CD4-positive, CD25-positive, alpha-beta regulatory T cell (primary cell): ENCODE measurements around the gene KIT. TPM values are rescaled to one million over a fixed set of nuclear protein-coding genes. Genes with fewer than 3 reads are reported as not detected.

ENCODE experiments used
- ATAC-seq, 2 donors: fragments of 150-1000 bp; cut with Tn5 transposase; one replicate each; pipeline ENCODE4 v1.10.0; 2021; ENCODE audit warnings: low read depth in 2 of 2, moderate number of reproducible peaks in 2 of 2, moderate library complexity in 1 of 2
- DNase-seq, 3 donors: peaks; one replicate each; pipeline versions ENCODE4 v3.0.0 to v3.0.0-alpha.2; 2012 to 2022; ENCODE audit warnings: mixed read lengths in 1 of 3
- H3K27ac ChIP-seq: one replicate; pipeline ENCODE4 v1.7.0; 2013; ENCODE audit warnings: mild to moderate bottlenecking, low read length; ENCODE audit not compliant: insufficient read depth, poor library complexity, severe bottlenecking
- H3K27me3 ChIP-seq: one replicate; pipeline ENCODE4 v1.7.0; 2013; ENCODE audit warnings: low read length; ENCODE audit not compliant: control insufficient read depth, insufficient read depth
- H3K36me3 ChIP-seq: one replicate; pipeline ENCODE4 v1.7.0; 2013; ENCODE audit warnings: mild to moderate bottlenecking, low read length, moderate library complexity; ENCODE audit not compliant: control insufficient read depth, insufficient read depth
- H3K4me1 ChIP-seq: 2 replicates; pipeline ENCODE4 v1.7.0; 2013; ENCODE audit warnings: mild to moderate bottlenecking, low read length; ENCODE audit not compliant: insufficient read depth, control insufficient read depth, poor library complexity, severe bottlenecking
- H3K4me3 ChIP-seq: one replicate; pipeline ENCODE4 v1.7.0; 2013; ENCODE audit warnings: low read depth, mild to moderate bottlenecking, low read length, moderate library complexity
- H3K9me3 ChIP-seq, 2 experiments: 1 replicate in 1 of 2; 2 replicates in 1 of 2; pipeline ENCODE4 v1.7.0; 2013; ENCODE audit warnings: low read length in 2 of 2, mild to moderate bottlenecking in 1 of 2, moderate library complexity in 1 of 2; ENCODE audit not compliant: control insufficient read depth in 2 of 2
- H3K27ac Mint-ChIP-seq, 3 donors: one replicate each; pipeline ENCODE4 v1.8.0; 2020 to 2022; ENCODE audit warnings: mild to moderate bottlenecking in 3 of 3, mixed read lengths in 3 of 3, moderate library complexity in 2 of 3
- H3K27me3 Mint-ChIP-seq: one replicate; pipeline ENCODE4 v1.8.0; 2022; ENCODE audit warnings: mild to moderate bottlenecking, mixed read lengths
- H3K36me3 Mint-ChIP-seq: one replicate; pipeline ENCODE4 v1.8.0; 2020; ENCODE audit warnings: mixed read lengths
- H3K4me1 Mint-ChIP-seq, 4 donors: one replicate each; pipeline ENCODE4 v1.8.0; 2020 to 2022; ENCODE audit warnings: mixed read lengths in 4 of 4, mild to moderate bottlenecking in 1 of 4
- H3K4me3 Mint-ChIP-seq, 4 donors: one replicate each; pipeline ENCODE4 v1.8.0; 2020 to 2022; ENCODE audit warnings: mild to moderate bottlenecking in 4 of 4, mixed read lengths in 4 of 4, moderate library complexity in 3 of 4
- H3K9me3 Mint-ChIP-seq, 7 donors: one replicate each; pipeline ENCODE4 v1.8.0; 2020 to 2022; ENCODE audit warnings: mixed read lengths in 7 of 7, mild to moderate bottlenecking in 3 of 7, moderate library complexity in 2 of 7
- polyA plus RNA-seq, 4 donors: library from polyadenylated mRNA; unstranded; fragments of 300-500 nt; fragmentation: Illumina TruSeq; gene quantifications; one replicate each; pipeline ENCODE4 v1.2.3, GENCODE V29; 2021
- total RNA-seq: library from RNA; stranded (reverse); gene quantifications from one replicate; pipeline ENCODE4 v1.2.3, GENCODE V29; 2022

KIT gene
- total and polyA plus RNA-seq, 5 donors from 2014 or later = 0.49 TPM; not detected in 4

DNA sequence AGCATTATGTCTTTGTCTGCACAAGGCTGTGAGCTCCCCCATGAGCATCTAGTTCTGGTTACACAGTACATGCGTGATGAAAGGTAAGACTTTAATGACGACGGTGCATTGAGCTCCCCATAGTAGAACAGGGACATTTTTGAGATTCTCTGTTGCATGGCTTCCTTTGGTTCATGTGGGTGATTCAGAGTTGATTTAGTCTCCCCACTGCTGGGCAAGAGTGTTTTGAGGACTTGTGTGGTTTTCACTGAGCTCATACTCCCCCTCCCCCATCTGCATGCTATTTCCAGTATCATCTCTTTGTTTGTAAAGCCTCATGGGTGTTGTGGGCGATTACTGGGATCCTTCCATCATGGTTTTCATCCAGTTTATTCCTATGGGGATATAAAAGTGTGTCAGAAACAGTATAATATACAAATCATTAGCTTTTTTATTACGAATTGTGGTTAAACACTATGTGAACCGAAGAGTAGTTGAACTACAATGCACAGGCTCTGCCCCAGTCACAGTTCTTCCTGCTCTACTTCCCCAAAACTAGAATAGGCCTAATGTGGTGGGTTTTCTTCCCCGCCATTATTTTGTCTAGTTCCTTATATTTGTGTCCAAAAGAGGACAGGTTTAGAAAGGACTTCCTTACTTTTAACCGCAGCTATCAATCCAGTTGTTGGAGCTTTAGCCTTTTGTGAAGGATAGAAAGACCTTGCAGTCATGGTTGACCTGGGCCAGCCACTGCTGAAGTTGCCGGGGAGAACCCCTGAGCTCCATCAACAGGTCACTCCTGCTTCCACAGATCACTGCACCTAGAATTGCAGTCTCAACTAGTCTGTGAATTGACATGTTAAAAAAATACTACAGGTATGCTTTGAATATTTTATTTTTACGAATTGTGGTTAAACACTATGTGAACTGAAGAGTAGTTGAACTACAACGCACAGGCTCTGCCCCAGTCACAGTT, 30.4 kb downstream of the KIT start:
- peaks cover 6% of the 10 kb centered on the region for H3K4me1 ChIP-seq
- peaks cover 0 to 22% (median 5%) of the 10 kb centered on the region in 4 donors for H3K4me1 Mint-ChIP-seq
- H3K27me3 ChIP-seq = no peaks in the 10 kb centered on the region
- DNase-seq (no peak), ATAC-seq (peak in 1 of 2 donors; percentile 24)
- peaks cover 0 to 5% (median 0%) of the 10 kb centered on the region in 7 donors for H3K9me3 Mint-ChIP-seq
- no peaks in the 10 kb centered on the region for H3K36me3 Mint-ChIP-seq
- no peak overlapping the region for H3K27ac ChIP-seq
- H3K9me3 ChIP-seq = no peaks in the 10 kb centered on the region
- H3K4me3 ChIP-seq = no peak overlapping the region
- H3K36me3 ChIP-seq = no peaks in the 10 kb centered on the region
- peak overlapping the region in 1 of 3 donors; percentile 68 for H3K27ac Mint-ChIP-seq
- H3K27me3 Mint-ChIP-seq = no peaks in the 10 kb centered on the region
- H3K4me3 Mint-ChIP-seq = no peak overlapping the region

DNA sequence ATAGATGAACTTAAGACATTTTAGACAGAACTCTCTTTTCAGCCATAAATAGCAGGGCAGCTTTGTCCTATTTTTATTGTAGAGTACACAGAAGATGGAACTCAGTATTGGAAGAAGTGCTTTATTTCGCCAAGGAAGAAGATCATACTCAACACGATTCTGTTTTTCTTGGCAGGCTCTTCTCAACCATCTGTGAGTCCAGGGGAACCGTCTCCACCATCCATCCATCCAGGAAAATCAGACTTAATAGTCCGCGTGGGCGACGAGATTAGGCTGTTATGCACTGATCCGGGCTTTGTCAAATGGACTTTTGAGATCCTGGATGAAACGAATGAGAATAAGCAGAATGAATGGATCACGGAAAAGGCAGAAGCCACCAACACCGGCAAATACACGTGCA, 37.6 kb downstream of the KIT start:
- Mint-ChIP-seq H3K4me1 (no peaks in the 10 kb centered on the region), H3K27me3 (peaks cover 7% of the 10 kb centered on the region), H3K9me3 (peaks cover 0 to 2% (median 0%) of the 10 kb centered on the region in 7 donors), H3K27ac (no peak overlapping the region), H3K4me3 (no peak overlapping the region), H3K36me3 (no peaks in the 10 kb centered on the region)
- no peak for DNase-seq
- Histone ChIP-seq H3K27me3 (no peaks in the 10 kb centered on the region), H3K4me1 (no peaks in the 10 kb centered on the region), H3K9me3 (no peaks in the 10 kb centered on the region), H3K36me3 (no peaks in the 10 kb centered on the region), H3K27ac (no peak overlapping the region), H3K4me3 (no peak overlapping the region)
- no peak for ATAC-seq

- Mint-ChIP-seq H3K4me3 (no peak overlapping the region), H3K27me3 (peaks cover 7% of the 10 kb centered on the region), H3K4me1 (no peaks in the 10 kb centered on the region), H3K27ac (no peak overlapping the region), H3K9me3 (peaks cover 0 to 2% (median 0%) of the 10 kb centered on the region in 7 donors), H3K36me3 (no peaks in the 10 kb centered on the region)
- Histone ChIP-seq H3K27ac (no peak overlapping the region), H3K36me3 (no peaks in the 10 kb centered on the region), H3K27me3 (no peaks in the 10 kb centered on the region), H3K4me1 (no peaks in the 10 kb centered on the region), H3K9me3 (no peaks in the 10 kb centered on the region), H3K4me3 (no peak overlapping the region)
- DNase-seq = no peak
- no peak for ATAC-seq
These were observed 38.0 kb downstream of the KIT start for GRCh38 chr4:54695788-54696187.

DNA sequence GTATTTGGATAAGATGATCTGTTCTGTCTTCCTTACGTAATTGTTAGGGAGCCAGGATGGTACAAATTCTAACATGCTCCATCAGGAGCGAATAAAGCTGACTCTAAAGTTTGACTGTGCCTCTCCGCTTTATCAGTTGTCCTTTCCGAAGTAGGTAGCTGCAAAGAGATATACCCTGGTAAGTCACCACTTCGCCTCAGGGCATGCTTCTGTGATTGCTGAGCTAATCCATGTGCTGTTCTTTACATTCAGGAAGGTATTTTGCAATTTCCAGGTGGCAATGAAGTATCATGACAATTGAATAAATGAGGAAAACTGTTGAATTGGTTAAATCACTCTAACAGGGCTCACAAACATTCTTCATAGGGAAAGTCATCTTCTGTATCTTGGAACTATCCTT, 38.9 kb downstream of the KIT start:
- Histone ChIP-seq H3K4me1 (no peaks in the 10 kb centered on the region), H3K27ac (no peak overlapping the region), H3K4me3 (no peak overlapping the region), H3K9me3 (no peaks in the 10 kb centered on the region), H3K27me3 (no peaks in the 10 kb centered on the region), H3K36me3 (no peaks in the 10 kb centered on the region)
- DNase-seq (no peak), ATAC-seq (no peak)
- peaks cover 0 to 2% (median 0%) of the 10 kb centered on the region in 7 donors for H3K9me3 Mint-ChIP-seq
- H3K4me3 Mint-ChIP-seq = no peak overlapping the region
- H3K36me3 Mint-ChIP-seq = no peaks in the 10 kb centered on the region
- peaks cover 7% of the 10 kb centered on the region for H3K27me3 Mint-ChIP-seq
- no peaks in the 10 kb centered on the region for H3K4me1 Mint-ChIP-seq
- H3K27ac Mint-ChIP-seq = no peak overlapping the region

DNA sequence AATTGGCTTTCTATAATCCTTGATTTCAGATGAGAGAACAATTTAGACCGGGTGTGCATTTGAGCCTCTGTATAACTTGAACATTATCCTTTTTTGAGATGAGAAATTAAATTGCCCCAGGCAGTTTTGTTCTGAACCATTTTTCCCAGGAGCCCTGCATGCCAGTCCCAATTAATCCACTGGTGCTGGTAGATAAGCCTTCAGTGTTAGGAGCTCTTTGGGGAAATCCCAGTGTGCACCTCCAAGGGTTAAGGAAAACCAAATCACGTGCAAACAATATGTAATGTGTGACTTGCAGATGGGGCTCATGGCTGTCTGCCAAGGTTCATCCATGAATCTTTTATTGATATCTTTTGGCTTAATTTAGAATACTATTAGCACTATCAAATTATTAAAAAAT, 43.2 kb downstream of the KIT start:
- H3K27ac ChIP-seq = no peak overlapping the region
- no peaks in the 10 kb centered on the region for H3K27me3 Mint-ChIP-seq
- no peaks in the 10 kb centered on the region for H3K4me1 Mint-ChIP-seq
- H3K9me3 Mint-ChIP-seq = peaks cover 0 to 3% (median 0%) of the 10 kb centered on the region in 7 donors
- no peaks in the 10 kb centered on the region for H3K36me3 ChIP-seq
- H3K27me3 ChIP-seq = no peaks in the 10 kb centered on the region
- H3K4me3 Mint-ChIP-seq = no peak overlapping the region
- H3K36me3 Mint-ChIP-seq = no peaks in the 10 kb centered on the region
- H3K4me3 ChIP-seq = no peak overlapping the region
- DNase-seq (no peak), ATAC-seq (no peak)
- H3K9me3 ChIP-seq = no peaks in the 10 kb centered on the region
- no peaks in the 10 kb centered on the region for H3K4me1 ChIP-seq
- H3K27ac Mint-ChIP-seq = no peak overlapping the region

GRCh38 chr4:54703182-54703581, 45.4 kb downstream of the KIT start:
- Histone ChIP-seq H3K4me3 (no peak overlapping the region), H3K9me3 (no peaks in the 10 kb centered on the region), H3K27me3 (no peaks in the 10 kb centered on the region), H3K27ac (no peak overlapping the region), H3K4me1 (no peaks in the 10 kb centered on the region), H3K36me3 (no peaks in the 10 kb centered on the region)
- Mint-ChIP-seq H3K4me1 (no peaks in the 10 kb centered on the region), H3K27me3 (no peaks in the 10 kb centered on the region), H3K36me3 (no peaks in the 10 kb centered on the region), H3K4me3 (no peak overlapping the region), H3K9me3 (peaks cover 0 to 4% (median 0%) of the 10 kb centered on the region in 7 donors), H3K27ac (no peak overlapping the region)
- DNase-seq (no peak), ATAC-seq (no peak)

DNA sequence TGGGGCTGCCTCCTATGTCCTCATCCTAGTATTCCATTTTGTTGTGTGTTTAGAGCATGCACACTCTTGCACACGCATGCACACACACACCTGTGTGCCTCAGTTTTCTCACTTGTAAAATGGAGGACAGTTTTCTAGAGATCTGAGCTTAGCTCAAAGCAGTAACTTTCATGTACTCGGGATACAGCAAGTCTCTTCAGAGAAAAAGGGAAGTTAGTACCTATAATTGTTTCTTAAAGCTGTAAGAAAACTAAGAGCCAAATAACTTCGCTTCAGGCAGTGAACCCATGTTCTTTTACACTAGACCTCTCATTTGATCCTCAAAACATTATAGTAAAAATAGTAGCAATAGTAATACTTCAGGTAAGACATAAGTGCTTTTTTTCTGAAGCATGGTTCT, 49.6 kb downstream of the KIT start:
- H3K9me3 Mint-ChIP-seq = peaks cover 0 to 7% (median 0%) of the 10 kb centered on the region in 7 donors
- peaks cover 0 to 4% (median 0%) of the 10 kb centered on the region in 4 donors for H3K4me1 Mint-ChIP-seq
- no peak overlapping the region for H3K27ac Mint-ChIP-seq
- Histone ChIP-seq H3K27me3 (no peaks in the 10 kb centered on the region), H3K4me3 (no peak overlapping the region), H3K36me3 (no peaks in the 10 kb centered on the region), H3K27ac (no peak overlapping the region), H3K9me3 (no peaks in the 10 kb centered on the region), H3K4me1 (no peaks in the 10 kb centered on the region)
- ATAC-seq = no peak
- no peaks in the 10 kb centered on the region for H3K27me3 Mint-ChIP-seq
- no peak overlapping the region for H3K4me3 Mint-ChIP-seq
- DNase-seq = no peak
- no peaks in the 10 kb centered on the region for H3K36me3 Mint-ChIP-seq
